Epithelial cell of proximal tubule (primary cell): Measurements from ENCODE around the gene EPS8L2. TPM values are rescaled to one million over a fixed set of nuclear protein-coding genes. Genes with fewer than 3 reads are reported as not detected.

ENCODE experiments used
- DNase-seq: peaks from one replicate; pipeline ENCODE4 v3.0.0-alpha.2; 2011; ENCODE audit warnings: low read depth
- H3K4me3 ChIP-seq: 2 replicates; pipeline ENCODE4 v1.5.1; 2011; ENCODE audit warnings: low read depth, mild to moderate bottlenecking, low read length
- total RNA-seq: library from RNA; depleted of rRNA; stranded (reverse); fragments of >200 nt; gene quantifications from 2 replicates; pipeline ENCODE4 v1.2.3, GENCODE V29; 2015
- TF ChIP-seq, protein P1 (sequence below): conservative IDR thresholded peaks from 2 replicates; pipeline ENCODE4 v1.5.1; 2012; ENCODE audit warnings: low read depth, mild to moderate bottlenecking, low read length

EPS8L2 gene
- total RNA-seq, 1 donor from 2014 or later = 151 TPM

DNA sequence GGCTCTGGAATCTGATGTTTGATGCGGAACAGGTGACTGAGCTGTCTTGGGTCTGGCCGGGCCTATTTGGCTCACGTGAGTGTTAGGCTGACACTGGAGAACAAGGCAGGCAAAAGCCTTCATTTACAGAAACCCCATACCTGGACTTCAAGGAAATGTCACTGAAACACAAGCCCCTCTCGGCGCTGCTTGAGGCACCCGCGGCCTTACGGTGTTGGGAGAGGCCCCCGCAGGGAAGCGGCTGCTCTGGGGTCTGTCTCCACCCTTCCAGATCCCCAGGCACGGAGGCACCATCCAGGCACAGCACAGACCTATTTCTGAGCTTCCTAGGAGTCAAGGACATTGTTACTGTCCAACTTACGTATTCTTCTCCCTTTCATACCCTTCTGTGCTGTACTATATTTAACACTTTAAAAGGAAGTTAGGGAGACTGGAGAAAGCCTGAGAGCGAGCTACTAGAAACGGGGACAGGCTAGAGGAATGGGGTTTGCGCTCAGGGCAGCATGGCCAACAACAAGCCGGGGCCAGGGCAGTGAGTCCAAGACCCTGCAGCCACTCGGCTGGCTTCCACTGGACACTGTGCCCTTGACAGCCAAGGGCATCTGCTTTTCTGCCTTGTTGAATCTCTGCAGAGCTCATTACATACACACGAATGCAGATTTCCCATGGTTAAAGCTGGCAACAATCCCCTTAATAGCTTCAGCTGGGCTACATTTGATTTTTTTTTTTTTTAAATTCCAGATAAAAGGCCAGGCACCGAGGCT is 45.2 kb upstream of the EPS8L2 start:
- TF ChIP-seq, protein P1, sequence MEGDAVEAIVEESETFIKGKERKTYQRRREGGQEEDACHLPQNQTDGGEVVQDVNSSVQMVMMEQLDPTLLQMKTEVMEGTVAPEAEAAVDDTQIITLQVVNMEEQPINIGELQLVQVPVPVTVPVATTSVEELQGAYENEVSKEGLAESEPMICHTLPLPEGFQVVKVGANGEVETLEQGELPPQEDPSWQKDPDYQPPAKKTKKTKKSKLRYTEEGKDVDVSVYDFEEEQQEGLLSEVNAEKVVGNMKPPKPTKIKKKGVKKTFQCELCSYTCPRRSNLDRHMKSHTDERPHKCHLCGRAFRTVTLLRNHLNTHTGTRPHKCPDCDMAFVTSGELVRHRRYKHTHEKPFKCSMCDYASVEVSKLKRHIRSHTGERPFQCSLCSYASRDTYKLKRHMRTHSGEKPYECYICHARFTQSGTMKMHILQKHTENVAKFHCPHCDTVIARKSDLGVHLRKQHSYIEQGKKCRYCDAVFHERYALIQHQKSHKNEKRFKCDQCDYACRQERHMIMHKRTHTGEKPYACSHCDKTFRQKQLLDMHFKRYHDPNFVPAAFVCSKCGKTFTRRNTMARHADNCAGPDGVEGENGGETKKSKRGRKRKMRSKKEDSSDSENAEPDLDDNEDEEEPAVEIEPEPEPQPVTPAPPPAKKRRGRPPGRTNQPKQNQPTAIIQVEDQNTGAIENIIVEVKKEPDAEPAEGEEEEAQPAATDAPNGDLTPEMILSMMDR = no peak
- DNase-seq = no peak
- no peak overlapping the region for H3K4me3 ChIP-seq

DNA sequence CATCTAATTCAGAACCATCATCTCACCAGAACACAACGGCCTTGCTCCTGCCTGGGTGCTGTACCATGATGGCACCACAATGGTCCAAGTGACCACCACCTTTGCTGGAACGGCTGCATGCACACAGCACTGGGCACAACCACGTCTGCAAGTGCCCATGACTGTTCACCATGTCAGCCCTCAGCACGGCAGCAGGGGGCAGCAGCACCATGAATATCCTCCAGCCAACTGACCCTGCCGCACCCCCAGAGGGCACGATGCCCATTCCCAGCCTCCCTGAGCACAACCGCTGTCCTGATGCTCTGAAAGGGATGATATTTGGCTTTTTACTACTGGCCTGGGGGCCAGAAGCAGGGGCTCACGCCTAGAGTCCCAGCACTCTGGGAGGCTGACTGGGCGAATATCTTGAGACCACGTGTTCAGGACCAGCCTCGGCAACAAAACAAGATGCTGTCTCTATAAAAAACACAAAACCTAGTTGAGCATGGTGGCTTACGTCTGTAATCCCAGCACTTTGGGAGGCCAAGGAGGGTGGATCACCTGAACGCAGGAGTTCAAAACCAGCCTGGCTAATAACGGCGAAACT is 43.2 kb upstream of the EPS8L2 start:
- DNase-seq = no peak
- TF ChIP-seq, protein P1 = peak; percentile 76
- H3K4me3 ChIP-seq = no peak overlapping the region

DNA sequence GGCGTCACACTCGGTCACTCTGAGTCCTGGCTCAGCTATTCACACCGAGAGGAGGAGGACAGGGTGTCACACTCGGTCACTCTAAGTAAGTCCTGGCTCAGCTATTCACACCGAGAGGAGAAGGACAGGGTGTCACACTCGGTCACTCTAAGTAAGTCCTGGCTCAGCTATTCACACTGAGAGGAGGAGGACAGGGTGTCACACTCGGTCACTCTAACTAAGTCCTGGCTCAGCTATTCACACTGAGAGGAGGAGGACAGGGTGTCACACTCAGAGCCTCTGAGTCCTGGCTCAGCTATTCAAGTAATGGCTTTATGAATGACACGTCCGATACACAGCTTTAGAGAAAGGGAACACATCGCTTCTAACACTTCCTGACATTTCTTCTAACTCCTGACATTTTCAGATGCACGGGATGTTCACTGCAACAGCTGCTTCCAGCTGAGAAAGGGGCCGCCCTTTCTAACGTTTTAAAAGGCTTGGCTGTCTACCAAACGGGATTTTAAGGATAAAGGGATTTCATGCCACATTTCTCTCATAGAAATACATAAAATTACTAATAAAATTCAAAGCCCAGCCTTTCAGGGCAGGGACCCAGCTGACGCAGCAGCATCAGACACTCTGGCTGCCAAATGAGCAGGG is 40.8 kb upstream of the EPS8L2 start:
- no peak for DNase-seq
- H3K4me3 ChIP-seq = no peak overlapping the region
- TF ChIP-seq, protein P1 = no peak

DNA sequence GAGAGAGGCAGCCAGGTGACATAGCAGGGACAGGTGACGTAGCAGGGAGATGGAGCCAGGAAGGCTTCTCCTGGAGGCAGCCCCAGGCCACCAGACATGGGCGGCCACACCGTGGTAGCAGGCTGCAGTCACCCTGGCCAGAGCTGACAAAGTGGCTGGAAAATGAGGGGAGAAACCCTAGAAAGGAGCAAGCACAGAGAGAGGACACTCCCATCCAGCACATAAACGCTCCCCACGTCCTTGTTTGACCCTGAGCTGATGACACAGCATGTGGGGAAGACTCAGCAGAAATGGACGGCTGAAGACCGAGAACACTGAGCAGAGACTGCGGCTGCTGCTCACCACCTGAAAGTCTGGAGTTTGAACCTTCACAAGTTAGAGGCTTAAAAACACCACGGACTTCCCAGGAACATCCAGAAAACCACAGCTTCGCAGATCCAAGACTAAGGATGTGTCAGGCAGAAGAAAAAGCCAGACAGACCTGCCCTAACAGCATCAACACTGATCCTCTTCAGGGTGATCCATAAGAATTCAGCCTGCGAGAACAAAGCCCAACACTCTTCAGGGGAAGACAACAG is 40.2 kb upstream of the EPS8L2 start:
- TF ChIP-seq, protein P1 = no peak
- DNase-seq = no peak
- no peak overlapping the region for H3K4me3 ChIP-seq

DNA sequence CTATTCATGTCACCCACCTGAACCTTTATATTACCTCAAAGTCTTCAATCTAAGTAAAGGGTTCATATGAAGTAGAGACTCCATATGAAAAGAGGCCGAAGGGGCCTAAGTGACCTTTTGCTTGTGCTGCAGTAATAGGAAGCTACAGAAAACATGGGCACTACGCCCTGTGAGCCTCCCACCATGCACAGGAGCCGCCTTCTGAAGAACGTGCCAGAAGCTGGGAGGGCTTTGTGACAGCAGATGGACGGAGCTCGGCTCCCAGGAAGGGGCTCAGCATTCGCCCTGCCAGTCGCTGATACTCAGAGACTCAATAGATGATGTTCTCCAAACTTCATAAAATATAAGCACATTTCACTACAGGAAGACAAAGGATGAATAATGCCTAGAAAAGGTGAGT is 32.2 kb upstream of the EPS8L2 start:
- DNase-seq = no peak
- H3K4me3 ChIP-seq = no peak overlapping the region
- TF ChIP-seq, protein P1 = no peak

DNA sequence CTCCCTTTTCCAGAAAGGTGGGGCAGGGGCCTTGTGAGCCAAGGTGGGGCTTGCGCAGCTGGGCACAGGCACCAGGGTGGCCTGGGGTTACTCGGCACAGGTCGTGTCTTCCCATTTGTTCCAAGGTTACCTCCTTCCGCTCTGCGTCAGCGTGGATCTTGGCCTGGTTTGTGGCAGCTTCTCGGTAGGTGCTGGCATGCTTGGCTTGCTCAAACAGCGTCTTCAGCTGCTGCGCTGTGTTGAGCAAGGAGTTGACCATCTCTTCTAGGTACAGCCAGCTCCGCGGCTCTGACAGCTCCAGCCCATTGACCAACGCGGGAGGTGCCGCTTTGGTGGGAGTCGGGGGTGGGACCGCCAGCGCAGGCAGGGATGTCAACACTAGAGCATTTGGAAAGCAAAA is 31.6 kb upstream of the EPS8L2 start:
- TF ChIP-seq, protein P1 = no peak
- no peak for DNase-seq
- H3K4me3 ChIP-seq = no peak overlapping the region
